GM12878 (cell line): ENCODE measurements around the gene FKBP3. TPM values are rescaled to one million over a fixed set of nuclear protein-coding genes. Genes with fewer than 3 reads are reported as not detected.

Experiments
- CREB1 ChIP-seq: IDR thresholded peaks from 2 replicates; pipeline ENCODE4 v1.6.1; 2012; ENCODE audit warnings: low read depth, mild to moderate bottlenecking, inconsistent platforms
- CREM ChIP-seq: IDR thresholded peaks from 2 replicates; pipeline ENCODE4 v1.6.1; 2014; ENCODE audit warnings: antibody characterized with exemption, low read depth
- DPF2 ChIP-seq: fragments of 450-650 bp; IDR thresholded peaks from 2 replicates; pipeline ENCODE4 v1.6.1; 2017; ENCODE audit warnings: mild to moderate bottlenecking
- FOXK2 ChIP-seq: fragments of 450-650 bp; IDR thresholded peaks from 2 replicates; pipeline ENCODE4 v1.6.1; 2017; ENCODE audit warnings: mild to moderate bottlenecking, moderate library complexity
- GATAD2B ChIP-seq: fragments of 450-650 bp; conservative IDR thresholded peaks from 2 replicates; pipeline ENCODE4 v1.6.1; 2017; ENCODE audit warnings: low read depth, mild to moderate bottlenecking, moderate library complexity
- JUND ChIP-seq: IDR thresholded peaks from 2 replicates; pipeline ENCODE4 v1.6.1; 2012; ENCODE audit warnings: low read depth, mild to moderate bottlenecking, low read length, improper control_type of control experiment, moderate library complexity
- KAT2A ChIP-seq: conservative IDR thresholded peaks from 2 replicates; pipeline ENCODE4 v1.6.1; 2011; ENCODE audit warnings: low read depth, low read length; ENCODE audit not compliant: control insufficient read depth
- LARP7 ChIP-seq: fragments of 450-650 bp; IDR thresholded peaks from 2 replicates; pipeline ENCODE4 v1.6.1; 2017; ENCODE audit warnings: mild to moderate bottlenecking
- MEF2B ChIP-seq: fragments of 450-650 bp; IDR thresholded peaks from 2 replicates; pipeline ENCODE4 v1.6.1; 2018; ENCODE audit warnings: mild to moderate bottlenecking, moderate library complexity; ENCODE audit not compliant: partially characterized antibody, poor library complexity, severe bottlenecking
- NR2C1 ChIP-seq: fragments of 450-650 bp; IDR thresholded peaks from 2 replicates; pipeline ENCODE4 v1.6.1; 2017; ENCODE audit warnings: antibody characterized with exemption, mild to moderate bottlenecking, moderate library complexity
- PAX8 ChIP-seq: fragments of 450-650 bp; IDR thresholded peaks from 2 replicates; pipeline ENCODE4 v1.6.1; 2017; ENCODE audit warnings: mild to moderate bottlenecking, moderate library complexity
- PML ChIP-seq: IDR thresholded peaks from 2 replicates; pipeline ENCODE4 v1.6.1; 2012; ENCODE audit warnings: low read length, inconsistent platforms
- POLR2AphosphoS5 ChIP-seq: IDR thresholded peaks from 2 replicates; pipeline ENCODE4 v1.6.1; 2011; ENCODE audit warnings: mild to moderate bottlenecking, low read length, inconsistent platforms
- RUNX3 ChIP-seq: IDR thresholded peaks from 2 replicates; pipeline ENCODE4 v1.6.1; 2012; ENCODE audit warnings: low read length, inconsistent platforms
- SMARCA5 ChIP-seq: fragments of 450-650 bp; IDR thresholded peaks from 2 replicates; pipeline ENCODE4 v1.6.1; 2017; ENCODE audit warnings: mild to moderate bottlenecking
- SREBF2 ChIP-seq: IDR thresholded peaks from 2 replicates; pipeline ENCODE4 v1.6.1; 2012; ENCODE audit warnings: mild to moderate bottlenecking, low read length
- TBL1XR1 ChIP-seq: IDR thresholded peaks from 2 replicates; pipeline ENCODE4 v1.6.1; 2012; ENCODE audit warnings: low read depth, low read length, improper control_type of control experiment
- YBX1 ChIP-seq: fragments of 450-650 bp; IDR thresholded peaks from 2 replicates; pipeline ENCODE4 v1.6.1; 2016; ENCODE audit warnings: antibody characterized with exemption
- polyA plus RNA-seq, 11 experiments: library from polyadenylated mRNA; depleted of rRNA in 4 of 11; unstranded in 6 of 11; stranded (reverse) in 5 of 11; fragments of >200 nt; fragmentation: Nextera tagmentation in 4 of 11; fragmentation: Illumina TruSeq in 1 of 11; extraction: Ambion mirVana in 4 of 11; extraction: Trizol in 1 of 11; gene quantifications; 1 replicate in 1 of 11; 2 replicates in 10 of 11; pipeline versions ENCODE4 v1.2.1 to v1.2.3, GENCODE V29; 2011 to 2016; ENCODE audit warnings: inconsistent platforms in 2 of 11, missing spikeins in 2 of 11, low read depth in 1 of 11
- total RNA-seq, 4 experiments: library from RNA; depleted of rRNA in 3 of 4; stranded (reverse); fragments of >200 nt in 3 of 4; fragmentation: Illumina TruSeq in 1 of 4; extraction: Trizol in 1 of 4; gene quantifications; 2 replicates each; pipeline versions ENCODE4 v1.2.1 to v1.2.3, GENCODE V29; 2013 to 2021
- TF ChIP-seq, protein P1 (sequence below): IDR thresholded peaks from 2 replicates; pipeline ENCODE4 v1.6.1; 2011; ENCODE audit warnings: mild to moderate bottlenecking, low read depth, low read length, moderate library complexity; ENCODE audit not compliant: insufficient replicate concordance
- TF ChIP-seq, protein P2 (sequence below): fragments of 450-650 bp; IDR thresholded peaks from 2 replicates; pipeline ENCODE4 v1.6.1; 2017; ENCODE audit warnings: antibody characterized with exemption, mild to moderate bottlenecking, moderate library complexity
- TF ChIP-seq, protein P3 (sequence below): fragments of 450-650 bp; IDR thresholded peaks from 2 replicates; pipeline ENCODE4 v1.6.1; 2018; ENCODE audit warnings: borderline replicate concordance, mild to moderate bottlenecking; ENCODE audit not compliant: partially characterized antibody
- TF ChIP-seq, protein P4 (sequence below): fragments of 450-650 bp; formaldehyde crosslinking; IDR thresholded peaks from 2 replicates; pipeline ENCODE4 v1.5.0; 2022; ENCODE audit warnings: mild to moderate bottlenecking, missing genetic modification characterization

Gene FKBP3
- total and polyA plus RNA-seq, 10 of the 15 experiments (the other 5 are each of a cell fraction or from before 2014, with no cell fraction given), result 67.2 to 218 (median 129) TPM

DNA sequence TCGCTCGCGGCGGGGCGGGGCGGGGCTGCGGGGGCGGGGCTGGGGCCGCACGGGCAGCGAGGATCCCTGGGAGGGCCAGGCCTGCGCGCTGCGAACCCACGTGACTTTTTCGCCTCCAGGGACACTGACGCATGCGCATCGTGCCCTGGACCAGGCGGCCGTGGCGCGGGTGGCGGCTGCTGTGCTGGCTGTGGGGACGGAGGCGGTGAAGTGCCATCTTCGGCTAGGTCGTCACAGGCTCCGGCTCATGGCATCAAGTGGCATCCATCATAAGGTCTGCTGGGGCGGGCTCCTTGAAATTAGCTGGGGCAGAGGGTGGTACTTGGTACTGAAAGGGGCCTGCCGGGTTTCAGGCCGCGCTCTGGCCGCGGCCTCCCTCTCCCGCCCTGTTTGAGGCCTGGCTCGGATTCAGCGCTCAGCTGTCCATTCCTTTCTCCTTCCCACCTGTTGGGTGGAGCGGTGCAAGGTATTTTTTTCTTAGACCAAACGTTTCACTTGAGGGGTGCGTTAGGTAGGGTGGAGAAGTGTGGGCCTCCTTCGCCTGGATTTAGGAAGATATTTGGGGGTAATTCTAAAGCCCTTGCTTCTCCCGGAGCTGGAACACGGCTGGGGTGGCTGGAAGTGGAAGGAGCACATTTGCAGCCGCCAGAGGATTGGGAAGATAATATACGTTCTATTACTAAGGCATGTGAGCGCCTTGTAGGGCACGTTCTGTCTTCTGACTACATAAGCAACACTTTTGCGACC lies 50.1 kb downstream of the FKBP3 start, which contains the start of gene PRPF39 (continued):
- TF ChIP-seq MEF2B, result peak; percentile 76
- no peak for TF ChIP-seq PAX8
- peak; percentile 6; the same call in 1 of the 2 replicates for TF ChIP-seq CREB1
- TF ChIP-seq PML, result 0 out of 2 replicates have a peak, but pooled peaks have one; percentile 77
- TF ChIP-seq YBX1, result no peak
- no peak for TF ChIP-seq DPF2
- TF ChIP-seq LARP7, result no peak
- peak; percentile 35; the same call in 1 of the 2 replicates for TF ChIP-seq RUNX3
- TF ChIP-seq JUND, result no peak
- TF ChIP-seq TBL1XR1, result 0 out of 2 replicates have a peak, but pooled peaks have one; percentile 51
- no peak for TF ChIP-seq CREM
- TF ChIP-seq, protein P1, sequence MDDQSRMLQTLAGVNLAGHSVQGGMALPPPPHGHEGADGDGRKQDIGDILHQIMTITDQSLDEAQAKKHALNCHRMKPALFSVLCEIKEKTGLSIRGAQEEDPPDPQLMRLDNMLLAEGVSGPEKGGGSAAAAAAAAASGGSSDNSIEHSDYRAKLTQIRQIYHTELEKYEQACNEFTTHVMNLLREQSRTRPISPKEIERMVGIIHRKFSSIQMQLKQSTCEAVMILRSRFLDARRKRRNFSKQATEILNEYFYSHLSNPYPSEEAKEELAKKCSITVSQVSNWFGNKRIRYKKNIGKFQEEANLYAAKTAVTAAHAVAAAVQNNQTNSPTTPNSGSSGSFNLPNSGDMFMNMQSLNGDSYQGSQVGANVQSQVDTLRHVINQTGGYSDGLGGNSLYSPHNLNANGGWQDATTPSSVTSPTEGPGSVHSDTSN, result no peak
- TF ChIP-seq, protein P2, sequence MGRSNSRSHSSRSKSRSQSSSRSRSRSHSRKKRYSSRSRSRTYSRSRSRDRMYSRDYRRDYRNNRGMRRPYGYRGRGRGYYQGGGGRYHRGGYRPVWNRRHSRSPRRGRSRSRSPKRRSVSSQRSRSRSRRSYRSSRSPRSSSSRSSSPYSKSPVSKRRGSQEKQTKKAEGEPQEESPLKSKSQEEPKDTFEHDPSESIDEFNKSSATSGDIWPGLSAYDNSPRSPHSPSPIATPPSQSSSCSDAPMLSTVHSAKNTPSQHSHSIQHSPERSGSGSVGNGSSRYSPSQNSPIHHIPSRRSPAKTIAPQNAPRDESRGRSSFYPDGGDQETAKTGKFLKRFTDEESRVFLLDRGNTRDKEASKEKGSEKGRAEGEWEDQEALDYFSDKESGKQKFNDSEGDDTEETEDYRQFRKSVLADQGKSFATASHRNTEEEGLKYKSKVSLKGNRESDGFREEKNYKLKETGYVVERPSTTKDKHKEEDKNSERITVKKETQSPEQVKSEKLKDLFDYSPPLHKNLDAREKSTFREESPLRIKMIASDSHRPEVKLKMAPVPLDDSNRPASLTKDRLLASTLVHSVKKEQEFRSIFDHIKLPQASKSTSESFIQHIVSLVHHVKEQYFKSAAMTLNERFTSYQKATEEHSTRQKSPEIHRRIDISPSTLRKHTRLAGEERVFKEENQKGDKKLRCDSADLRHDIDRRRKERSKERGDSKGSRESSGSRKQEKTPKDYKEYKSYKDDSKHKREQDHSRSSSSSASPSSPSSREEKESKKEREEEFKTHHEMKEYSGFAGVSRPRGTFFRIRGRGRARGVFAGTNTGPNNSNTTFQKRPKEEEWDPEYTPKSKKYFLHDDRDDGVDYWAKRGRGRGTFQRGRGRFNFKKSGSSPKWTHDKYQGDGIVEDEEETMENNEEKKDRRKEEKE, result no peak
- TF ChIP-seq POLR2AphosphoS5, result peak; percentile 91; the same call in 1 of the 2 replicates
- 0 out of 2 replicates have a peak, but pooled peaks have one; percentile 29 for TF ChIP-seq GATAD2B
- no peak for TF ChIP-seq FOXK2
- no peak for TF ChIP-seq KAT2A
- TF ChIP-seq, protein P3, sequence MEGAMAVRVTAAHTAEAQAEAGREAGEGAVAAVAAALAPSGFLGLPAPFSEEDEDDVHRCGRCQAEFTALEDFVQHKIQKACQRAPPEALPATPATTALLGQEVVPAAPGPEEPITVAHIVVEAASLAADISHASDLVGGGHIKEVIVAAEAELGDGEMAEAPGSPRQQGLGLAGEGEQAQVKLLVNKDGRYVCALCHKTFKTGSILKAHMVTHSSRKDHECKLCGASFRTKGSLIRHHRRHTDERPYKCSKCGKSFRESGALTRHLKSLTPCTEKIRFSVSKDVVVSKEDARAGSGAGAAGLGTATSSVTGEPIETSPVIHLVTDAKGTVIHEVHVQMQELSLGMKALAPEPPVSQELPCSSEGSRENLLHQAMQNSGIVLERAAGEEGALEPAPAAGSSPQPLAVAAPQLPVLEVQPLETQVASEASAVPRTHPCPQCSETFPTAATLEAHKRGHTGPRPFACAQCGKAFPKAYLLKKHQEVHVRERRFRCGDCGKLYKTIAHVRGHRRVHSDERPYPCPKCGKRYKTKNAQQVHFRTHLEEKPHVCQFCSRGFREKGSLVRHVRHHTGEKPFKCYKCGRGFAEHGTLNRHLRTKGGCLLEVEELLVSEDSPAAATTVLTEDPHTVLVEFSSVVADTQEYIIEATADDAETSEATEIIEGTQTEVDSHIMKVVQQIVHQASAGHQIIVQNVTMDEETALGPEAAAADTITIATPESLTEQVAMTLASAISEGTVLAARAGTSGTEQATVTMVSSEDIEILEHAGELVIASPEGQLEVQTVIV, result no peak
- TF ChIP-seq SREBF2, result no peak
- TF ChIP-seq NR2C1, result no peak
- 0 out of 2 replicates have a peak, but pooled peaks have one; percentile 19 for TF ChIP-seq SMARCA5
- TF ChIP-seq, protein P4, sequence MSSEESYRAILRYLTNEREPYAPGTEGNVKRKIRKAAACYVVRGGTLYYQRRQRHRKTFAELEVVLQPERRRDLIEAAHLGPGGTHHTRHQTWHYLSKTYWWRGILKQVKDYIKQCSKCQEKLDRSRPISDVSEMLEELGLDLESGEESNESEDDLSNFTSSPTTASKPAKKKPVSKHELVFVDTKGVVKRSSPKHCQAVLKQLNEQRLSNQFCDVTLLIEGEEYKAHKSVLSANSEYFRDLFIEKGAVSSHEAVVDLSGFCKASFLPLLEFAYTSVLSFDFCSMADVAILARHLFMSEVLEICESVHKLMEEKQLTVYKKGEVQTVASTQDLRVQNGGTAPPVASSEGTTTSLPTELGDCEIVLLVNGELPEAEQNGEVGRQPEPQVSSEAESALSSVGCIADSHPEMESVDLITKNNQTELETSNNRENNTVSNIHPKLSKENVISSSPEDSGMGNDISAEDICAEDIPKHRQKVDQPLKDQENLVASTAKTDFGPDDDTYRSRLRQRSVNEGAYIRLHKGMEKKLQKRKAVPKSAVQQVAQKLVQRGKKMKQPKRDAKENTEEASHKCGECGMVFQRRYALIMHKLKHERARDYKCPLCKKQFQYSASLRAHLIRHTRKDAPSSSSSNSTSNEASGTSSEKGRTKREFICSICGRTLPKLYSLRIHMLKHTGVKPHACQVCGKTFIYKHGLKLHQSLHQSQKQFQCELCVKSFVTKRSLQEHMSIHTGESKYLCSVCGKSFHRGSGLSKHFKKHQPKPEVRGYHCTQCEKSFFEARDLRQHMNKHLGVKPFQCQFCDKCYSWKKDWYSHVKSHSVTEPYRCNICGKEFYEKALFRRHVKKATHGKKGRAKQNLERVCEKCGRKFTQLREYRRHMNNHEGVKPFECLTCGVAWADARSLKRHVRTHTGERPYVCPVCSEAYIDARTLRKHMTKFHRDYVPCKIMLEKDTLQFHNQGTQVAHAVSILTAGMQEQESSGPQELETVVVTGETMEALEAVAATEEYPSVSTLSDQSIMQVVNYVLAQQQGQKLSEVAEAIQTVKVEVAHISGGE, result no peak
